Measurements from ENCODE around the gene CCR1. TPM values are rescaled to one million over a fixed set of nuclear protein-coding genes. Genes with fewer than 3 reads are reported as not detected.

Gene CCR1
- total RNA-seq, 1 donor from 2014 or later = 7.1 TPM

GRCh38 chr3:46221391-46221790 is 13.3 kb upstream of the CCR1 start:
- no peaks in the 10 kb centered on the region for H3K9me3 ChIP-seq
- no peaks in the 10 kb centered on the region for H3K36me3 ChIP-seq
- no peaks in the 10 kb centered on the region for H3K4me1 ChIP-seq
- H3K4me3 ChIP-seq = no peak overlapping the region
- no peak overlapping the region for H3K27ac ChIP-seq
- no peak for TF ChIP-seq POLR2AphosphoS5 (IDR thresholded peaks at IDR 0.05; ENCODE audit: insufficient read depth in 1 of 2, low read depth in 1 of 2)
- no peak for TF ChIP-seq CTCF (IDR thresholded peaks at IDR 0.05)
- no peak for TF ChIP-seq POLR2A (IDR thresholded peaks at IDR 0.05)
- intact Hi-C loops (cut with DNase I) = no loop called here
- no peak for DNase-seq (ENCODE audit: extremely low spot score in 2 of 2)
- no peaks in the 10 kb centered on the region for H3K27me3 ChIP-seq

- no peak for DNase-seq (ENCODE audit: extremely low spot score in 2 of 2)
- H3K9me3 ChIP-seq = no peaks in the 10 kb centered on the region
- no peaks in the 10 kb centered on the region for H3K4me1 ChIP-seq
- intact Hi-C loops (cut with DNase I) = no loop called here
- no peaks in the 10 kb centered on the region for H3K27me3 ChIP-seq
- H3K4me3 ChIP-seq = no peak overlapping the region
- TF ChIP-seq POLR2A (IDR thresholded peaks at IDR 0.05) (no peak), POLR2AphosphoS5 (IDR thresholded peaks at IDR 0.05; ENCODE audit: insufficient read depth in 1 of 2, low read depth in 1 of 2) (no peak), CTCF (IDR thresholded peaks at IDR 0.05) (no peak)
- no peak overlapping the region for H3K27ac ChIP-seq
- H3K36me3 ChIP-seq = no peaks in the 10 kb centered on the region
Measured at GRCh38 chr3:46218196-46218709, 10.1 kb upstream of the CCR1 start.

GRCh38 chr3:46215810-46216414 is 7.8 kb upstream of the CCR1 start:
- intact Hi-C loops (cut with DNase I) = no loop called here
- no peak for TF ChIP-seq POLR2AphosphoS5 (IDR thresholded peaks at IDR 0.05; ENCODE audit: insufficient read depth in 1 of 2, low read depth in 1 of 2)
- no peak for TF ChIP-seq POLR2A (IDR thresholded peaks at IDR 0.05)
- TF ChIP-seq CTCF (IDR thresholded peaks at IDR 0.05) = no peak
- Histone ChIP-seq H3K9me3 (no peaks in the 10 kb centered on the region), H3K27me3 (no peaks in the 10 kb centered on the region), H3K4me3 (no peak overlapping the region), H3K36me3 (no peaks in the 10 kb centered on the region), H3K4me1 (no peaks in the 10 kb centered on the region), H3K27ac (no peak overlapping the region)
- no peak for DNase-seq (ENCODE audit: extremely low spot score in 2 of 2)

GRCh38 chr3:46214751-46215352 is 6.7 kb upstream of the CCR1 start:
- Histone ChIP-seq H3K4me3 (no peak overlapping the region), H3K27ac (no peak overlapping the region), H3K4me1 (no peaks in the 10 kb centered on the region), H3K27me3 (no peaks in the 10 kb centered on the region), H3K9me3 (no peaks in the 10 kb centered on the region), H3K36me3 (no peaks in the 10 kb centered on the region)
- DNase-seq (ENCODE audit: extremely low spot score in 2 of 2) = no peak
- TF ChIP-seq CTCF (IDR thresholded peaks at IDR 0.05) (no peak), POLR2A (IDR thresholded peaks at IDR 0.05) (no peak), POLR2AphosphoS5 (IDR thresholded peaks at IDR 0.05; ENCODE audit: insufficient read depth in 1 of 2, low read depth in 1 of 2) (no peak)
- intact Hi-C loops (cut with DNase I) = no loop called here

GRCh38 chr3:46213201-46213600 is 5.1 kb upstream of the CCR1 start:
- no peaks in the 10 kb centered on the region for H3K36me3 ChIP-seq
- H3K9me3 ChIP-seq = no peaks in the 10 kb centered on the region
- H3K4me3 ChIP-seq = no peak overlapping the region
- intact Hi-C loops (cut with DNase I) = no loop called here
- H3K4me1 ChIP-seq = no peaks in the 10 kb centered on the region
- H3K27me3 ChIP-seq = no peaks in the 10 kb centered on the region
- H3K27ac ChIP-seq = no peak overlapping the region
- TF ChIP-seq POLR2A (IDR thresholded peaks at IDR 0.05) (no peak), CTCF (IDR thresholded peaks at IDR 0.05) (no peak), POLR2AphosphoS5 (IDR thresholded peaks at IDR 0.05; ENCODE audit: insufficient read depth in 1 of 2, low read depth in 1 of 2) (no peak)
- DNase-seq (ENCODE audit: extremely low spot score in 2 of 2) = no peak
